HG02852 (cell line): ENCODE data around the gene EPOP.
A peak's percentile ranks its signal among the peaks of the same experiment; 100 is the strongest.

Source experiments
- ATAC-seq: cut with Tn5 transposase; IDR thresholded peaks from one replicate; pipeline ENCODE4 v1.9.1; 2021; ENCODE audit warnings: mild to moderate bottlenecking, moderate library complexity; ENCODE audit not compliant: unreplicated experiment

EPOP gene

DNA sequence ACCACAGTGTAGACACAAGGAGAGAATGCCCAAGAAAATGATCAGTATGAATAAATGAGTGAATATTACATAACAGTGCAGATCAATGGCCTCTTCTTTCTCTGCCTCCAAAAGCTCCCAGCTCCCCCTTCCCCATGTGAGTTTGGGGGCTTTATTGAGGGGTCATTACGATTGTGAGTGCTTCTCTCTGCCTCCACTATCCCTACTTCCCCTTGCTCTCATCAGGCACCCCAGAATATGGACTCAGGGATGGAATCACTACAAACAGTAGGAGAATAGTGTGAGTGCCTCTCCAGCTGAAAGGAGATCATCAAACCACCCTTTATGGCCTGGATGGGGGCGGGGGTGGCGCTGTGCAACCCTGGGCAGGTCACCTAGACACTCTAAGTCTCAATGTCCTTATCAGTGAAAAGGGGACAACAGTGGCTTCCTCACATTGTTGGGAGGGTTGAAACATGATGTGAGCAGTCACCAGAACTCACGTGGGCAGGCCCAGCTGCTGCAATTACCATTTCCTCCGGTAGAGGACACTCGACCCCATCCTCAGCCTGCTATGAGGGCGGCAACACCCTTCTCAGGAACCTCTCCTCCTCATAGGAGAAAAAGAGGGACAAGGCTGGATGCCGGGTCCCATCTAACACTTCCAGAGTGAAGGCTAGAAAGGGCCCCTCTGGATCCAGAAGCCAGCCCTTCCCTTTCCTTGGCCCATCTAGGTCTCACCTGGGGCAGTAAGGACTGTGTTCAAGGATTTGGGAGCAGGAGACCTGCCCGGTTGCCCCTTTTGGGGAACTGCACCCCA lies 2.1 kb upstream of the EPOP start:
- ATAC-seq = no peak

DNA sequence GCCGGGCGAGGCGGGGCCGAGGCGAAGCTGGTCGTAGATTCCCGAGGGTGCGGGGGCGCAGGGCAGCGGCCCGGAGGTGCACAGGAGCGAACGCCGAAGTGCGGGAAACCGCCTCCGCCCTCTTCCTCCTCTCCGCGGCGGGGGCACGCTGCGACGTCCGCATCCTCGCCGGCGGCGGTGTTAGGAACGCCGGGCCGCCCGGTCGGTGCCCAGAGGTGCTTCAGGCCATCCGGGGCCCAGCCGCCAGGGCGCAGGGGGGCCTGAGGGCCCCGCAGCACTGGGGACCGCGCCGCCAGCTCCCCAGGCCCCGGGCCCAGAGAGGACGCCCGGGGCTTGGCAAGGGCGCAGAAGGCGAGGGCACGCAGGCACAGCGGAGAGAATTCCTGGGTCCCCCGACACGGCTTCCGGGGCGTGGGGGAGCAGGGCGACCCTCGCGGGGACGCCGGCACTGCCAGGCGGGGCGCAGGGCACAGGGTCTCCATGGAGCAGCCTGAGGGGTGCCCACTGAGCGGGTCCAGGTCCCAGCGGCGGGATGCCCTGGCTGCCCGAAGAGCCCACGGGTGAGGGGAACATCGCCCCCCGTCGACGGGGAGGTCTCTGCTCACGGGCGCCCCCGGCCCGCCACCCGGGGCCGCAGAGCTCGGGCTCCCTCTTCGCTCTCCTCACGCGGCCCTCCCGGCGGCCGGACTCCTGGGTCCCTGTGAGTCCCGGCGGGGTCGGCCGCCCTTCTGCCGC lies 576 bp downstream of the EPOP start:
- peak; percentile 20 for ATAC-seq

DNA sequence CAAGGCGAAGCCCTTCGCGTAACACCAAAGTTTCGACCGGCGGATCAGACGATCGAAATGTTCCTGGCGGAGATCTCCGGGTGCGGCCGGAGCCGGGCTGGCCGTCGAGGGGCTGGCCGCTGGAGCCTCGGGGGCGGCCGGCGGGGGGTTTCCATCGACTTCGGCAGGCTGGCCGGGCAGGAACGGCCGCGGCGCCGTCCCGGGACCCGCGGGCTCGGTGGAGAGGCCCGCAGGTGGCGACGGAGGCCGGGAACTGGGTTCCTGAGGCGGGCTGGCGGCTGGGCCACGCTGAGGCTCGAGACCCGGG lies 1.1 kb downstream of the EPOP start:
- no peak for ATAC-seq

DNA sequence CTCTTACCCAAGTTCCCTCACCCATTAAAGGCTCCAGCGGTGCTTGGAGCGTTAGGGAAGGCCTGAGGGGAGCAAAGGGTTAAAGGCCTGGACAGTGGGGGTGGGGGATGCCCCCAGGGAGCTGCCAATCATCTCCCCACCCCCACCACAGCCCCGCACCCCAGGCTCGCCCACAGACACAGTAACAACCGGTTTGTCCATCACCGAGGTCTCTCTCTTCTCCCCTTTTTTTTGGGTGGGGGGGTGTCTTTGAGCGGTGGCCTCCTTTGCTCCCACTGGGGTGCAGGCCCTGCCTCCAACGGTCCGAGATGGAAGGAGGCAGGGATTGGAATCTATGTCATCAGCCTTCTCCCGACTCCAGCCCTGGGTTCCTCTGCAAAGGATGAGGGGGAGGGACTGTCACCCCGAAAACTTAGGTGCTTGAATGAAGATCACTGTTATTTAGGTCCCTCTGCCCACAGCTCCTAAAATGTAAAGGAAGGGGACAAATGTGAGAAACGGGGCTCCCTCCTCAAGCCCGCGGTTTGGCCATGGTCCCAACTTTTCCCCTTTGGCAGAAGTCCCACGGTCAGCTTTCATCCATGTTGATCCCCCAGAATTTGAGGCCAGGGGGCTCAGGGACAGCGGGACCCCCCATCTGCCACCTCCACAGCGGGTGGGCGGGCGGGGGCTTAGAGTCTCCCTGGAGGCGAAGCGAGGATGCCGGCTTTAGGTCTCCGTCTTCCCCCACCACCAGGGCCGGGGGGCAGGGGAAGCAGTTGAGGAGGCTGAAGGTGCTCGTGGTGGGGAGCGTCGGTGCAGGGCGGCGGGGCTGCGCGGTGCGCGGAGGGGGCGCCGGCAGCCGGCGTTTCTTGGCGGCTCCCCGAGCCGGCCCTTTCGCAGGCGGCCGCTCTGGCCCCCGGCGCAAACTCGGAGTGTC lies 1.7 kb downstream of the EPOP start:
- no peak for ATAC-seq

DNA sequence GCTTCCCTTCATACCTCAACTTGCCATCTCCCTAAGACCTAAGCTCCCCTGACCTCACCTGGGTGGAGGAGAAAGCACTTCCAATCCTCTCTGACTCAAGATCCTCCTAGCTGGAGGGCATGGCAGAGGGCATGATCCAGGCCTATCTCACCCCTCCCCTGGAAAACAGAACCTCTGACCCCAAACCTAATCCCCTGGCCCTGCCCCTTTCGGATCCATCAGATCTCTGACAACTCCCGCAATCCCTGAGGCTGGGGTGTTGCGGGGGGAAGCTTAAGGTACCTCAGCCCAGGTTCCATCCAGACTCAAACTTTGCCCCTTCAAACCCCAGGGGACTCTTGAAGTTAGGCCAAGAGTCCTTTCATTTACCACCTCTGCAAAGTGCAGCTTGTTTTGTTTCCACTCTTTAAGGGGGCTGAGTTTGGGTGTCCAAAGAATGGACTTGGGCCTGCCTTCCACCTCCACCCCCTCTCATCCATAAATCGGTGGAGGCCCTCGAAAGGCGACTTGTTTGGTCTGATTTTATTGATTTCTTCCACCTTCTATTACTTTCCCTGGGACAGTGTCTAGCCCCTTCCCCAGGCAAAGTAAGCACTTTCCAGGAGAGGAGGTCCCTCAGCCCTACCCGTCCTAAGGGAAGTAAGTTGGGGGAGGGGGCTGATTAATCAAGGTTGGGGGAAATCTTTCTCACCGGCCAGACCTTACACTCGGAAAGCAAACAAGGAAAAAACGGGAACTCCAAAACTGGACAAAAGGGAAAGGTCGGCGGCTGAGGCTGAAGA lies 2.6 kb downstream of the EPOP start:
- no peak for ATAC-seq

DNA sequence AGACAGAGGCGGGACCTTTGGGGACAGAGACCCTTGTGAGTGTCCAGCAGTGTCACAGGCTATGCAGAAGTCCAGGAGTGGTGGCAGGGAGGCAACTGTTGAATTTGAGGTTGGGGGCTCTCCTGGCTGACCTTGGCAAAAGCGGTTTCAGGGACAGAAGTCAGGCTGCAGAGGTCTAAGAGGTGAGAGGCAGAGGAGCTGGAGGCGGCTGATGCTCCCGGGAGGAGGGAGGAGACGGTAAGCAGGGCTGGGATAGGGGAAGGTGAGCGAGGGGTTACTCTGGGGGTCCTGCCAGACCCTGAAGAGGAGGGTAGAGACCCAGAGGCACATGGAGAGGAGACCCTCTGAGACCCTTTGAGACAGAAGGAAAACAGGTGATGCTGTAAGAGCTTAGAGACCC lies 5.2 kb downstream of the EPOP start:
- no peak for ATAC-seq

DNA sequence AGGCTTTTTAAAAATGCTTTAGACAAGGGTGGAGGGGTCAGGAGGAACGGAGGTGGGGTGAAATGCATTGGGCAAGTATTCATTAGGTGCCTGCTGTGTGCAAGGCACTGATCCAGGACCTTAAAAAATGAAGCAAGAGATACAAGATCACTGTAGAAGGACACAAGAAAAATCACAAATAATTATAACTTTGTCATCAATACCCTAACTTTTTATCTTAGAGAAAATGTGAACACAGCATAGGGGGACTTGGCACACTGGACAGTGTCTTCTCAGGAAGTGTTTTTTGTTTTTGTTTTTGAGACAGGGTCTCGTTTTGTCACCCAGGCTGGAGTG lies 7.0 kb downstream of the EPOP start:
- no peak for ATAC-seq

DNA sequence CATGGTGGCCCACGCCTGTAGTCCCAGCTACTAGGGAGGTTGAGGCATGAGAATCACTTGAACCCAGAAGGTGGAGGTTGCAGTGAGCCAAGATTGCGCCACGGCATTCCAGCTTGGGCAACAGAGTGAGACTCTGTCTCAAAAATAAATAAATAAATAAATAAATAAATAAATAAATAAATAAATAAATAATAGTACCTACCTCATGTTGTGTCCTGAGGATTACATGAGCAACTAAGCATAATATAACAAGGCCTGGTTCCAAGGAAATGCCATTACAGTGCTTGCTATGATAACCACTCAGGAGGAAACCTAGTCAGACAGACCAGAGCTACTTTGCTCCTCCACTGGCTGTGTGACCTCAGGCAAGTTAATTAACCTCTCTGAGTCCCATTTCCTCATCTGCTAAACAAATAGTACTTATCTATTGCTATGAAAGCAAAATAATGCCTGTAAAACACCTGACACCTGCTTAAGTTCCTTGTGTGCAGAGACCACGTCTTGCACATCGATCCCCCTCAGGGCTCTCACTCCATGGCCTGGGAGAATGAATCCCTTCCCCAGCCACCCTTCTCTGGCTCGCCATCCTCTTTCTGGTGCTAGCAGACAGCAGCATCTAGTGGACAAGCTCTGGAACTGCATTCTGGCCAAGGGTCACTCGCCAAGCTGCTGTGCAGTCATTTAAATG lies 7.5 kb downstream of the EPOP start:
- ATAC-seq = no peak

DNA sequence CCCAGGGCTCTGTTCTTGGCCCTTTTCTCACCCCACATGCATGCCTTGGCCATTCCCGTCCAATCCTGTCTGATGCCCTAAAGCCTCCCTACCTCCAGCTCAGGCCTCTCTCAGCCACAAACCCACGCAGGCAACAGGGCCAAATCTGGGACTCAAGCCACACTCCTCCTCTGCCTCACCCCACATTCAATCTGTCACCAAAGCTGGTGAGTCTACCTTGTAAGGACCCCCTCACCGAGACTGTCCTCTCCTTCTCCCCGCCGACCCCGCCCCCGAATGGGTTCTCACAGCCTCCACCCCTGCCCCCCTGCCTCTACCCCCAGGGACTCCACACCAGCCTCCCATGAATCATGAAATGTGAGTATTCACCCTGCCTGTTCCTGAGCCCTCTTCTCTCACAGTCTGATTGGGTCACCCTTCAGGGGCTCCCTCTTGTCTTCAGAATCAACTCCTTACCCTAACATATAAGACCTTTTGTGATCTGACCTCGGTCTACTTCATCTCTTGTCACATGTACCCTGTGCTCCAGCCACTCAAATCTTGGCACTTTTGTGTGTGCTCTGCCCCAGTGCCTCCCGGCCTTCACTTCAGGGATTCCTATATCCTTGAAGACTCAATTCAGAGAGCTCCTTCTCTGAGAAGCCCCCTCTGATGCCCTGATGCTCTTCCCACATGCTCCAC lies 10.7 kb downstream of the EPOP start:
- ATAC-seq = no peak

DNA sequence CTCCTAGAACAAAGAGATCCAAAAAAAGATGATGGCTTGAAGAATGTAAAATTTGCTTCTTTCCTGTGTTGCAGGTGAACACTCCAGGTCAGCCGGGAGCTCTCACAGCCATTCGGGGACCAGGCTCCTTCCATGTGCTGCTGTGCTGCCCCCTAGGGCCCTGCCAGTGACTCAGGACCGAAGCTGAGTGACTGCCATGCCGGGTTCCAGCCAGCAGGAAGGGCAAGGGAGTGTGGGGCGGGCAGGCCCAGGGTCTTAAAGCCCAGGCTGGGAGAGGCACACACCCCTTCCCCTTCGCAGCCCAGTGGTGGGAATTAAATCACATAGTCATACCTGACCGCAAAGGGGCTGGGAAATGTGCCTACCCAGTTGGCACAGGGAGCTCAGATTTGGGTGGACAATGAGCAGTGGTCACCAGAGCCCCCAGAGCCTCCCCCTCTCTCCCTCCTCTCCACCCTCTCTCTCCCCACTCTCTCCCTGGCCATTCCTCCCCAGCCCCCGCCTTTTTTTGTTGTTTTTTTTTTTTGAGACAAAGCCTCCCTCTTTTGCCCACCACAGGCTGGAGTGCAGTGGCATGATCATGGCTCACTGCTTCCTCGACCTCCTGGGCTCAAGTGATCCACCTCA lies 11.5 kb downstream of the EPOP start:
- no peak for ATAC-seq

DNA sequence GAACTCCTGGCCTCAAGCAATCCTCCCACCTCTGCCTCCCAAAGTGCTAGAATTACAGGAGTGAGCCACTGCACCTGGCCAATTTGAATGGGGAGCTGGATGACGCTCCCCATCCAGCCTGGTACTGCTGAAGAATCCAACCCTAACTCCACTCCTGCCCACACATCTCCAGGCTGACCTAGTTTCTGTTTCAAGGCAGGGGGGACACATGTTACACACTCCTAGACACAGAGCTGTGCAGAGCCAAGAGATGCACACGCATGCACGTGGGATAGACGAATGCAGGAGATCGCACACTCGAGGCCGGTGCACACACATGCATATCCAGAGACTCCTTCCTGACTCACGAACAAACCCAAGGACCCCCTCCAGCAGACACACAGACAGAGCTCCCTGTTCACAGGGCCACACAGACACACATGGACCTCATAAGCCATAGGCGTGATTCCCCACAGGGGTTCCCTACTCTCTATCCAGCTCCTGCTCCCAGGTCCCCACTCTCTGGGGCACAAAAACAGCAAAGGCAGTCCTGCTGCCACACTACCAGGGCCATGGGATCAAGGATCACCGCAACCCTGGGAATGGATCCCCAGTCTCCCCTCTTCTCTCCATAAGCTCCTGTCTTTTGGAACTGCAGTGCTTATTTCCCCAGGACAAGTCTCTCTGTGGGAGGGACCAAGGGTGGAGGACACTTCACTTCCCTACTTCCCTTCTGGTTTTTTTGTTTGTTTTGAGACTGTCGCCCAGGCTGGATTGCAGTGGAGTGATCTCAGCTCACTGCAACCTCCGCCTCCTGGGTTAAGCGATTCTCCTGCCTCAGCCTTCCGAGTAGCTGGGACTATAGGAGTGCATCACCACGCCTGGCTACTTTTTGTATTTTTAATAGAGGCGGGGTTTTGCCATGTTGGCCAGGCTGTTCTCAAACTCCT lies 14.4 kb downstream of the EPOP start:
- ATAC-seq = no peak

DNA sequence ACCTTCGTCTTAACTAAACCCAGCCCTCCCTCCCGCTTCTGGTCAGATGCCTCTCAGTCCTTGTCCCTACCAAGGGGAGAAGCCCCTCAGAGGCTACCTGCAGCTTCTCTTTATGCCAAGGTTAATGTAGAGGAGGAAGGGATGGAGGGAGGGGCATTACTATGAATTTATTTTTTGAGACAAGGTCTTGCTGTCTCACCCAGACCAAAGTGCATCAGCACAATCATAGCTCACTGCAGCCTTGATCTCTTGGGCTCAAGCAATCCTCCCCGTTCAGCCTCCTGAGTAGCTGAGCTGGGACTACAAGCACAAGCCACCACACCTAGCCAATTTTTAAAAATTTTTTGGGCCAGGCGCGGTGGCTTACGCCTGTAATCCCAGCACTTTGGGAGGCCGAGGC lies 15.3 kb downstream of the EPOP start:
- ATAC-seq = no peak

DNA sequence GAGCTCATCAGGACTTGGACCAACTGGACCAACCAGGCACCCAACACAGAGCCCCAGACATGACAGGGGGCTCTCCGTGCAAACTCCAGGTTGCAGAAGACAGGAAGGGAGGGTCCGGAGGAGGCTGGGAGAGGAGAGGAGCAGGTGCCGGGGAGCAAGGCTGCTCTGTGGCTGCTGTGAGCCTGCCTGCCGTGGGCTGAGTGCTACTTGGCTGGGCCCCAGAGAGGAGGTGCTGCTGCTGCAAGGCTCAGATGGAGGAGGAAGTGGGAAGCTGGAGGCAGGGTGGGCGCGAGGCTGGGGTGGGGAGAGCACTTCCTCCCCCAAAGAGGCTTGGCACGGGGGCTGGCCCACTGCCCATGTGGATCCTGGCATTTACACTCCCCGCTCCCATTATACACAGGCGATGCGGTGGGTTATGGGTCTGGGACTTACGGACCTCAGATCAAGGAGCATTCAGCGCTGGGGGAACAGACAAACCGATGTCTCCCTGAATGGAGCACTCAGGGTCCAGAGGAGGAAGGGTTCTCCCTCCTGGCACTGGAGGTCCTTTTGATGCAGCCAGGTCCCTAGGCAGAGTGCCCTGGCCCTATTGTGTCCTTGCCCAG lies 15.9 kb downstream of the EPOP start:
- no peak for ATAC-seq

DNA sequence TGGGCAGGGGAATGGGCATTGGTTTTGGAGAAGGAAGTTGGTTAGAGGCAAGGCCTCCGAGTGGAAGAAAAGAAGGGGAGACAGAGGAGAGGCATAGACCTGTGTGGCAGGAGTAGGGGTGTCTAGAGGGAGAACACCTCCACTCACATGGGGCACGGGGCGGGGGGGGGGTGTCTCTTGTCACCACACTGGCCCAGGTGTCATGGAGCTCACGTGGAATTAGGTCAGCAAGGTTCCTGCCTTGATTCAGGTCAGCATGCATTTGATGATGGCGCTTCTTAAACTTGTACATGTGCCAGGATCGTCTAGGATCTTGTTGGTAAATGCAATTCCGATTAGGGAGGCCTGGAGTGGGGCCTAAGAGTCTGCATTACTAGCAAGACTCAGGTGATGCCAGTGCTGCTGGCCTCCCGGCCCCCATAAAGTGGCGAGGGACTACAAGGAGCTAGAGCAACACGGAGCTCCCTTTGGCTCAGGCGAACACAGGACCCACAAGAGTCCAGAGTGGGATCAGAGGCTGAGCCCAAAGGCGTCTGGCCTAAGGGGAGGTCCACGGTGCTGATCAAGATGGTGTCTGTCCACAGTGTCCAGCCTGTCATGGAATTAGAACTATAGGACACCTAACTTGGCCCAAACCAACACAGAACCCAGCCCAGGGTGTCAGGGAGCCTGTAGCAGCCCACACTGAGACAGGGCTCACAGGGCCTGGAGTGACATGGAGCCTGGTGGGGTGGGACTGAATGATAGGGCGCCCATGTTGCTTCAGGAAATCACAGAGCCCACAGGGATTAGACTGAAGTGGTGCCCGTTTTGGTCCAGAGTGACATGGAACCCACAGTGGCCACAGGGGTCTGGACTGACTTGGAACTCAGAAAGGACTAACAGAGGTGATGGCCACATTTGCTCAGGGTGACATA lies 16.7 kb downstream of the EPOP start:
- no peak for ATAC-seq

DNA sequence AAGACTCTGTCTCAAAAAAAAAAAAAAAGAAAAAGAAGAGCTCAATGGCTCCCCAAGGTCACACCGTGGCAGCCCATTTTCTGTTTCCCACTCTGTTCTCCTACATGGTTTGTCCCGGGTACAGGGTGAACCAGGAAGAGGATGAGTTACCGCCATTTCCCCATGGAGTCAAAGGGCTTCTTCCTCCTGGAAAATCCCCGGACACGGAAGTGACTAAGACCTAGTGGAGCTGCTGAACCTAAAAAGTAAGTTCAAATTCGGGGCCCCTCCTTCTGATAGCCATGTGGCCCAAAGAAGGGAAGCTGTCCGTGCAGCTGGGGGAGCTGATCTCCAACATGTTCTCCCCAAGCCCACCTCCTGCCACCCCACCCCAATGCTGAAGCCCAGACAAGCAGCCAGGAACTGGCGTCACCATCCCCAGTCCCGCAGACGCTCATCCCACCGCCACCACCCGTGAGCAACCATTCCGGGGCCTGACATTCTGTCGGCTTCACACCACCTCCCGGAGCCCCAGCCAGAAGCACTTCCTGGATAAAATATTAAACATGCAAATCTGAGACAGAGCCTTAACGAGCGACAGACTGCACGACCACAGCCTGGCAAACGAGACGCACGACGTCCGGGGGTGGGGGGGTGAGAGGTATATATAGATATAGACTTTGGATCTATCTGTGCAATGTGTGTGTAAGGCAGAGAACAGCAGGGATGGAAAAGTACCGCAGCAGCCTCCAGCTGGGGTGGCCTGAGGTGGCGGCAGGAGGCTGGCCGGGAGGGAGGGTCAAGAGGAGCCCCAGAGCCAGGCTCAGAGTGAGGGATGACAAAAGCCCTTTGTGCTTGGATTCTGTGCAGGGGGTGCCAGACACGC lies 17.6 kb downstream of the EPOP start:
- ATAC-seq = no peak
